ENCODE measurements around the gene MGAT5.

Gene MGAT5

DNA sequence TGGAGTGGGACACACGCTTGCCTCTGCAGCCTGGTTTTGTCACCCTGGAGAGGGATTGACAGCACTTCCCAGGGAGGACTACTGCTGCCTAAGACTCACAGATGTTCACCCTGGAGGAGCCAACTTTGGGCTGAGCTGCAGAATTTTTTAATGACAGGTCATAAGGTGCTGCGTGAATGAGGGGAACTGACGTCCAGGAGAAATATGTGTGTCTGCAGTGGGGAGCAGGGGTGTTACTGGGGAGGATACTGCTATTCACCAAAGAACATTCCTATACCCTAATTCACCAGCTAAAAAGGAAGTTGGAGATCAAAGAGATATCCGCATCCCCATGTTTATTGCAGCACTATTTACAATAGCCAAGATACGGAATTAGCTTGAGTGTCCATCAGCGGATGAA lies 144.4 kb downstream of the MGAT5 start:
- DNase-seq (ENCODE audit: low read depth, low spot score), result no peak

DNA sequence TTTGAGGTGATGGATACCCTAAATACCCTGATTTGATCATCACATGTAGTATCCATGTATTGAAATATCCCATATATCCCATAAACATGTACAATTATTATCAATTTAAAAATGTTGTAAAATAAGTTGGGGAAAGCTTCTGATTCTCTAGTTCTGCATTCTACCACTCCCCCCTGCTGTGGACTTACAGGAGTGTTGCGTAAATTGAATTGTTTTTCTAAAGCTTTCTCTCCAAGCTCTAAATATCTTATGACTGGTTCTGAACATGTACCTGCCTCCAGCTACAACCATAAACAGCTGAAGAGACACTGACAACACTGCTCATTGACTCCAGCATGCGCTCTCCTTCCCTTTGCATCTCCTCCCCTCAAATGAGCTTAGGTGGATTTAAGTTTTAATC lies 145.2 kb downstream of the MGAT5 start:
- no peak for DNase-seq (ENCODE audit: low read depth, low spot score)

DNA sequence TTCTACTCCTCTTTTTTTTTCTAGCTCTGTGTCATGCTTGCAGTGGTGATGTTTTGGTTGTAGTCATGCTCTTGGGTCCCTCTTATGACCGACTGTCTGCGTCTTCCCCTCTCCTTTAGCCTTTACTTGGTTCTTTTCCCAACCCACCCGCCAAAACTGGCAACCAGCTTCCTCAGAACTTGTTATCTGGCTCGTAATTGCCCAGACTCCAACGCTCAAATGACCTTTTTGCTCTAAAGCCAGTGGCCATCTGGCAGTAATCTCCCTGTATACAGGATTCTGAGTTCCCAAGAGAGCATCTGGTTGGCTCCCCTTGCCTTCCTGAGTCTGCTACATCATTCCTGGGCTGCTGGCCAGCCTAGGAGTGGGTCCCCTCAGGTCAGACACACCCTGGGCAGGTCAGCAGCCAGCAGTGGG lies 147.2 kb downstream of the MGAT5 start:
- DNase-seq (ENCODE audit: low read depth, low spot score), result no peak

DNA sequence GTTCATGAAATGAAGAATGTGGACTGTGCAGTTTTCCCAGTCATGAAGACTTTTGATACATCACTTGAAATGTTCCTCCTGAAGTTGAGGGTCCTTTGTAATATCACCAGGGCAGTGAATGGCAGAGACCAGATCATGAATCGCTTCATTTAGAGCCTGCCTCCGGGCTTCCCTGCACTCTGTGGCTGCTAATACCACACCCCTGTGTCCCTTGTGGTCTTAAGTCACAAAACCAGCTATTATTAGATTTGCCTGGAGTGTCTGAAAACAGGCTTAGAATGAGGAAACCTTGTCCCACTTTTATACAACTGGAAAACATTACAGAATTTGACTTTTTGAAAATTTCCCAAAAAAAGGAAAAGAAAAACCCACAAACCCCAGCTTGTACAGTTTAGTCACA lies 147.9 kb downstream of the MGAT5 start:
- DNase-seq (ENCODE audit: low read depth, low spot score), result no peak

DNA sequence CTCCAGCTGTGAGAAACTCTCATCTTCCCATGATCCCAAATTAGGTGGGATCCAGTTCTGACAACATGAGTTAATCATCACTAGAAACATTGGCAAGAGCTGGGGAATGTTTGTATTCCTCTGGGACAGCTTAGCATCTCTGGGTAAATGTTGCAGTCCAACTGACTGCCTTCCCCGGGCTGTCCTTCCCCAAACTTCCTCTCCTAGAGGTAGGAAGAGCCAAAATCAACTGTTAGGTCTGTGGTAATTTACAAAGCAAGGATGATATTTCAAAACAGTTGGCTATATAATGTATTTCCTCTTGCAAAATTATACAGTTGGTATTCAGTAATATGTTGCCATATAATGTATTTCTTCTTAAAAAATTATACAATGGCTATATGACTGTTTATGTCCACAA lies 148.5 kb downstream of the MGAT5 start:
- no peak for DNase-seq (ENCODE audit: low read depth, low spot score)

DNA sequence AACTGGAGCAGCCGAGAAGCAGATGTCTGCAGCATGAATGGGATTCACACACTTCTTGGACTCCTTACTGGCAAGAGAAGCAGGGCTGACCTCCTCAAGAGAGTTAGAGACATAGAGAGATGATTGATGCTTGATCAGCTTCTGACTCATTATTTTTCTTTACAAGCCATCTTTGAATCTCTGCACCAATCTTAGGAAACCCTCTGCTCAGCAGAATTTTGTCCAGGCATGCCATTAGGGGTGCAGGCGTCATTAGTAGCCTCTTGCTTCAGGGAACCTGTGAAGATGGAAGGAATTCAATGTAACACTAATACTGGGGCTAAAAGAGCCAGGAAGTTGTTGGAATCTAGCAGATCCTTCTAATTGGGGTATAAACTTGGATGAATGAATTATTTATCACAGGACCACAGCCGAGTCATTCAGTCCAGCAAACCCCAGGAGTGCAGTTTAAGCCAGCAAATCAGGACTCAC lies 151.8 kb downstream of the MGAT5 start:
- DNase-seq (ENCODE audit: low read depth, low spot score), result no peak

DNA sequence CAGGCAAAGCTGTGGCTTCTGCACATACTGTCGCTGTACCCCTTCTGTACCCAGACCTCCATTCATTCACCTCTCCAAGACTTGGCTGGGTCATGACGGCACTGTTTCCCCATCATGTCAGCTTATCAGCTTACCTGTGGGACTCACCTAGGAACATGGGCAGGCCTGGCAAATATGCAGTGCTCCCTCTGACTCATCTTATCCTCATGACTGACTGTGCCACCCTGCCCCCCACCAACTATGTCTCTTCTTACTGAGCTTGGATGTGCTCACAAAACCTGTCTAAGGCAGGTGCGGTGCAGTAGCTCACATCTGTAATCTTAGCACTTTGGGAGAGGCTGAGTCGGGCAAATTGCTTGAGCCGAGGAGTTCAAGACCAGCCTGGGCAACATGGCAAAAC lies 152.4 kb downstream of the MGAT5 start:
- no peak for DNase-seq (ENCODE audit: low read depth, low spot score)

DNA sequence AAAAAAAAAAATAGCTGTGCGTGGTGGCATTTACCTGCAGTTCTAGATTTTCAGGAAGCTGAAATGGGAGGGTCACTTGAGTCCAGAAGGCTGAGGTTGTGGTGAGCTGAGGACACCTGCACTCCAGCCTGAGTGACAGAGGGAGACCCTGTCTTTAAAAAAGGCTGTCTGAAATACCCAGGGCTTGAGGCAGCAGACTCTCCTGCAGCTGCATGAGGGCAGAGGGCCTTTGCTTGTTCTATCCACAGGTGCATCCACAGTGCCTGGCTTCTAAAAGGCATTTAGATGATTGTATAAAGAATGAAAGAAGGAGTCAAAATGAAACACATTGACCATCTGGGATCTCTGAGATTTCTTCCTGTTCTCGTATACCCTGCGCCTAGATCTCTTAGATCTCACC lies 152.9 kb downstream of the MGAT5 start:
- DNase-seq (ENCODE audit: low read depth, low spot score), result no peak

DNA sequence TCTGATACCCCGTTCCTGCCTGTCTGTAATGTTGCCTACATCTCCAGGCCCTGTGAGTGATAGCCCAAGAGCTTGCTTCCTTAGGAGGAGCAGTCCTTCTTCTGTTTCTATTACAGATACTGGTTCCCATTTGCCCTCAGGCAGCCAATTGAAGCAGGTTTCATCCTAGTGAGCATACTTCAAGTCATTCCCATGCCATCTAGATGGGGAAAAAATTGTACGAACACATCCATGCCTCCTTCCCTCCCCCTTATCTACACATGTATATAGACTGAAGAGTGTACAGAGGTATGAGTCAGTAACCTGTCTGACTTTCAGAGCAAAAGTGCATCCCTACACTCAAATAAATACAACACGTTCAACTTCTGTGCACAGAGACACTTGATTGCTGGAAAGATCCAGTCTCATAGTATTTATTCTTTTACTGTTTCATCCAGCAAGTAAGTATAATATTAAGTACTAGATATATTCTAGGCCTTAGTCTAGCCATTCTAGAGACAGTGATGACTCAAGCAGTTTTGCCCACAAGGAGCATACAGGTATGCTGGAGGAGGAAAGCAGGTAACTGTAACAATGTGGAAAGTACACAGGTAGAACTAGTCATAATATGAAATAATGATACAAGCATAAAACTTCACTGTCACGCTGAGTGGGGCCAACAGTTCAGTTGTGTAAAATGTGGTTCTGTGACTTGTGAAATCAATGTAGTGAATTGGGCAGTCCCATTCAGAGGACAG lies 153.4 kb downstream of the MGAT5 start:
- DNase-seq (ENCODE audit: low read depth, low spot score), result no peak

DNA sequence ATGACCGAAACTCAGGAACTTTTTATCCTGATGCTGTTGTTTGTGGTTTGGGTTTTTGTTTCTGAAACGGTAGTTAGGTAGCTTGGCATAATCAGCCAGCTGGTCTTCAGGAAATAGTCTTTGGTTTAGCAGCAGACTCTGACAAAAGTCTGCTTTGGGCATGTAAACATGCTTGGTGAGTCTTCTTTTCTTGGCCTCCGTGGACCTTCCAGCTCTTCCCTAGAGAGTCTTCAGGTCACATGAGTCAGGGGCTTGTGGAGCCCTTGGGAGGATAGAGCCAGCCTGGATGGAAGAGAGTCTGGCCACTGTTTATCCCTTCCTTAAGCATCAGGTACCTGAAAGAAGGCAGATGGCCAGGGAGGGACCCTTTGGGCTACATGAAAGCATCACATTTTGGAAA lies 154.5 kb downstream of the MGAT5 start:
- no peak for DNase-seq (ENCODE audit: low read depth, low spot score)

DNA sequence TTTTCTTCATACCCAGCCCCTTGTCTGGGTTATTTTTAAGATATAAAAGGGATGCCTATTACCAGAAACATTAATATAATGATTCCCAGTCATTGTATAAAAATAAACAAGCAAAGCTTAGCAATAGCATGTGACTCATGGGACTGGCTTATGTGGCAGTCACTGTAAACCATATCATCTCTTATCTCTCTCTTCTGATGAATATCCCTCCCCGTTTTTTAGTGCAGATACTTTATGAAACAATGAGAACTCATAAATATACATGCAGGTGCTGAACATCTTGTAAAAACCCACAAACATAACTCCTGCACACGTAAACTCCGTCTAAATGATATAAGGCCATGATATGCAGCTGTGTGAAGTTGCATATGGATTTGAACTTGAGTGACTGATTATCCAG lies 154.9 kb downstream of the MGAT5 start:
- DNase-seq (ENCODE audit: low read depth, low spot score), result no peak

DNA sequence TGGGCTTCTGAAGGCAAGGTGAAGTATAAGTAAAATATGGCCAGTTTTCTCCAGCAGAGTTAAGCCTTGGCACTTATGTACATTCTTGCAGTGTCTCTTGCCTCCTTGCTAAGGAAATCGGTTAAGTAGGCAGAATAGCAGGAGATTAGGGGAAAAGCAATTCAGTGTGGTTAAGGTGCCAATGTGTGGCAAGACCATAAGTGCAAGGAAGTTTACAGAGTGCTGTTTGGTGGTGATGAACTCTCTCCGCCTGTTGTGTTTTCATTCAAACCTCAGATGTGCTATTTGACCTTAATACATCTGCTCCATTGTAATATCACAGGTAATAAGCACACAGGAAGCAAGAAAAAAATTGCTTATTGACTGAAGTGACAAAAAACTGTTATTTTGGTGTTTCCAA lies 156.1 kb downstream of the MGAT5 start:
- no peak for DNase-seq (ENCODE audit: low read depth, low spot score)

DNA sequence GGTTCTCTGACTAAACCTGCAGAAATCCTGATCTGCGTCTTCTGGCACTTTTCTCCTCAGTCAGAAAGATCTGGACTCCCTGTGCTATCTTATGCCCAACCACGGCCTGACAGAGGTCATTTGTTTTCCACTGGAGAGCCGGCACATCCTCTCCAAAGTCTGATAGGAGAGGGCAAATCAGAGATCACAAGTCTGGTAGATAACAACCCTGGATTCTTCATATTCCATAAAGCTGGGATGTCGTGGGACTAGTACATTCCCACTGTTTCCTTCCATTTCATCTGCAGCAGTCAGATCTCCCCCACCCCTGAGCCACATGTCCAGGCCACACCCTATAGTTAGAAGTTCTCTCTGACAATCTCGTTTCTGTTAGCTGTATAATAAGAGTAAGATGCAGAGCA lies 157.0 kb downstream of the MGAT5 start:
- DNase-seq (ENCODE audit: low read depth, low spot score), result no peak

DNA sequence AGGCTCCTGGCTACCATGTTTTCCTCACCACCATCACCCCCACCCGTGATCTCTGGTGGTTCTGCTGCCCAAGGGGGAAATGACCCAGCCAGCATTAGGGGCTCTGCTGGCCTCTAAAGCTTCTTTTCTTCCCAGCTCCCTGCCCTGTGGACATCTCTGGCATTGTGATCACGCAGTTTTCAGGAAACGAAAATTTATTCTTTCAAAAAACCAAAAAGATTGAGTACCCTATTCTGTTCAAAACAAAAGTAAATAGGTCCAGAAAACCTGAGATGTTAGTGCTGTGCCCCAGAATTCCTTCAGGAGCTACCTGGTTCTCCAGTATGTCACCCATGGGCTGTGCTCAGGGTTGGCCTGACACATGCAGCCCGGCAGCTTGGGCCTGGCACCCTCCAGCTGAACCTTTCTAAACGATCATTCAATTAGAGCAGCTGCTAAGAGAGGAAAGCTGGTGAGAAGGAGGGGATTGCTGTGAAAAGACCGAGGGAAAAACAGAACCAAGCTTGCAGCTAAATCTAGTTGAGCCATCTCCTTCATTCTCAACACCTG lies 157.5 kb downstream of the MGAT5 start:
- DNase-seq (ENCODE audit: low read depth, low spot score), result no peak

DNA sequence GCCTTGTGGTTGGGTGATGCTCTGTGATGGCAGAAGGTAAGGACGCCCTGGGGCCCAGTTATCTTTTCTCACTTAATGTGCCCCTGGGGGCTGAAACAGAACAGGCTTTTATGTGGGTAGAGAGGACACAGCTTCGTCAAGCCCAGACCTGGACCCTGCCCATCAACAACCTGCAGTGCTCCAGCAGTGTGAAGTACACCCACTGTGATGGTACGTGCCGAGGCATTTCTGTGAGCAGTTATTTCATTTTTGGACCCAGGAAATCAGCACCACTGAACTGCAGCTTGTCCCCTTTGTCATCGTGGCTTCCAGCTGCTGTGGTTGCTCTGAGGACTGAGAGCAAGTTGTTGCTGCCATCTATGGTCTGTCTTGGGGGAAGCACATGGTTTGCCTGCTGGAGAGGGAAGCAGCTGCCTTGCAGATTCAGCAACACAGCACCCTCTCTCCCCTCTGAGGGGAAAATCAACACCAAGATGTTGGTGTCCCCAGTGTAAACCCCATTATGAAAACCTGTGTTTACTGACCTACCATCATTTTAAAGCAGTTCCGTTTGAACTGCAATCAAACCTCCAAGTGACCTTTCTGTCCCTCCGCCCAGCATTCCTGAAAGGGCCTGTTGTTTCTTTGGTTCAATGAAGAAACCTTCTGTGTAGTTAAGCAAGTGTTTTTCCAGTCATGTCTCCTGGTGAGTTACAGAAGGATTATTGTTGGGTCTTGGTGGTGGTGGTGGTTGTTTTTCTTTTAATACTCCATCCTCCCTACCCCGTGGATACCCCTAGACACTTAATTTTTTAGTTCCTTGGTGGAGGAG lies 158.2 kb downstream of the MGAT5 start:
- peak; percentile 24 for DNase-seq (ENCODE audit: low read depth, low spot score)

DNA sequence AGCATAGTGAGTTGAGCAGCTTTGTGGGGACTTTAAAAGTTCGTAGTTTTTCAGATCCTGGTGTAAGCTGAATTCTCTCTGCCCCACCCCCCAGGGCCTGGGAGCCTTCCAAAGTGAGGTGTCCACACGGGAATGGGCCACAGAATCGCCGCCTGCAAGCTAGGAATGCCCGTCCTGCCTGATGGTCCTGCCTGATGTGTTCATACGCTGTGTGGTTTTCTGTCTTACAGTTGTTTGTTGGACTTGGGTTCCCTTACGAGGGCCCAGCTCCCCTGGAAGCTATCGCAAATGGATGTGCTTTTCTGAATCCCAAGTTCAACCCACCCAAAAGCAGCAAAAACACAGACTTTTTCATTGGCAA lies 158.7 kb downstream of the MGAT5 start:
- DNase-seq (ENCODE audit: low read depth, low spot score), result no peak

DNA sequence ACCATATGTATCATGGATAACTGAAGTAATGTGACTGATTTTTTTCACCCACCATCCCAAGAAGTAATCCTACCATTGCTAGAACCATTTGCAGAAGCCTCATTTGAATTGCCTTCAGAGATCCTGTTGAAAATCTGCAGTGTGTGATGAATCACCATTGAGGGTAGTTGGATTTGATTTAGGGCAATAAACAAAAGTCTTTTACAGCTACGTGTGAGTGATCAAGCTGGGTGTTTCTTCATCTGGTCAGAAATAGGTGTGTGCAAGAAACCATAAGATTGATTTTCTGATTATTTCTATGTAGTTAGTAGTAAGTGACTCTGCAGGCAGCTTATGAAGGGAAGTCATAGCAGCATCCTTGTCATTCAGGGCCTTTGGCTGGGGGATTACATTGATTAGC lies 159.6 kb downstream of the MGAT5 start:
- DNase-seq (ENCODE audit: low read depth, low spot score), result no peak

DNA sequence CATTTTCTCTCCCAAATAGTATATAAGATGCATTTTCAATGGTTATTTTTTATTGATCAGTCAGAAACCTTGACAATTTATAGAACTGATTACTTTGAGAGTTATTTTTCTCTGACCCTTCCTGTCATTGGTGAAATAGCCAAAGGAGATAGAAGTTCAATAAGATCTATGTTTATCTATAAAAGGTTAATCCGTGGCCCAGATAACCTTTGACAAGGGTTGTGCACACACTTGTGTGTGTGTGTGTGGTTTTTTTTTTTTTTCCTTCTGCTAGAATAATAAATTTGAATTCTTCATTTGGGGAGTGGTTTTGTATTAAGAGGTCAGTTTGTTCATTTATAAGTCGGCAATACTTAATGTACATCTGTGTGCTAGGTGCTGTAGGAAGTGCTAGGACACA lies 160.0 kb downstream of the MGAT5 start:
- DNase-seq (ENCODE audit: low read depth, low spot score), result no peak

DNA sequence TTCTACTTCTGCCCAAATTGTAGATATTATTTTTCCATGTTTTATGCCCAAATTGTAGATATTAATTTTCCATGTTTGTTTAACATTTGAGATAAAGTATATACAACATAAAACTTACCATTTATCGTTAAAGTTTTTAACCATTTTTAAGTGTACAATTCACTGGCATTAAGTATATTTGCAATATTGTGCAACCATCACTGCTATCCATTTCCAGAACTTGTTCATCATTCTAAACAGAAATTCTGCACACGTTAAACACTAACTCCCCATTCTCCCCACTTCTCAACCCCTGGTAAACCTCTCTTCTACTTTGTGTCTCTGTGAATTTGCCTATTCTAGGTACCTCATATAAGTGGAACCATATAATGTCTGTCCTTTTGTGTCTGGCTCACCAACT lies 162.1 kb downstream of the MGAT5 start:
- DNase-seq (ENCODE audit: low read depth, low spot score), result no peak

DNA sequence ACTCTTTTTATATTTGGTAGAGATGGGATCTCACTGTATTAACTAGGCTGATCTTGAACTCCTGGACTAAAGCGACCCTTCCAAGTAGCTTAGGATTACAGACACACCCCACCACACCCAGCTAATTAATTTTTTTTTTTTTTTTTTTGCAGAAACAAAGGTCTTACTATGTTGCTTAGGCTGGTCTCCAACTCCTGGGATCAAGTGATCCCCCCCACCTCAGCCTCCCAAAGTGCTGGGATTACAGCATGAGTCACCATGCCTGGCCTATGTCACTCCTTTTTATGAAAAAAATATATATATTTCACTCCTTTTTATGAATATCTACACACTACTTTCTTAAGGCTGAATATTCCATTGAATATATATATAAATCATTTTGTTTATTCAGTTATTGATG lies 162.8 kb downstream of the MGAT5 start:
- no peak for DNase-seq (ENCODE audit: low read depth, low spot score)

DNA sequence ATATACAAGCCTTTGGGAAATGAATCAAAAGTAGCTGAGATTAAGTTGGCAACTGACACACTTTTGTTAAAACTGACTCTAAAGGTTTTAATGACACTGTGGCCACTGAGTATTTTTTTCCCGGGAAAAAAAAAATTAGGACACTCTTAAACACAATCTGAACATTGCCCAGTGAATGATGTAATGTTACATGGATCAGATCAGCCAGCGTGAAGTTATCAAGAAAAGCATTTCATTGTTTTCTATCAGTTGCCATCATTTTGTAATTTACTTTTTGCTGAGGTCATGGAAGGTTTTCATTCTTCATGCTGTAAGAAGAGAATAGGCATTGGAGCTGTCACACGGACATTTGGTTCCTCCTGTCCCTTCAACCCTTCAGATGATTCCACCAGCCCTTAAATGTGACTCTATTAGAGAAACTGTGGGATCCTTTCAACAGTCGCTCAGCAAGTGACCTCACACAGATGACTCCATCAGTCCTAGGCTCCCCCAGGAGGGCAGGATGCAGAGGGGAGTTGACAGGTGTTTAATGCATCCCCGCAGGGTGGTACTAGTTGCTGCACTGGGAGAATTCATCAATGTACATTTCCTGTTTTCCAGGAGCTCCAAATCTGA lies 164.2 kb downstream of the MGAT5 start:
- DNase-seq (ENCODE audit: low read depth, low spot score), result no peak

DNA sequence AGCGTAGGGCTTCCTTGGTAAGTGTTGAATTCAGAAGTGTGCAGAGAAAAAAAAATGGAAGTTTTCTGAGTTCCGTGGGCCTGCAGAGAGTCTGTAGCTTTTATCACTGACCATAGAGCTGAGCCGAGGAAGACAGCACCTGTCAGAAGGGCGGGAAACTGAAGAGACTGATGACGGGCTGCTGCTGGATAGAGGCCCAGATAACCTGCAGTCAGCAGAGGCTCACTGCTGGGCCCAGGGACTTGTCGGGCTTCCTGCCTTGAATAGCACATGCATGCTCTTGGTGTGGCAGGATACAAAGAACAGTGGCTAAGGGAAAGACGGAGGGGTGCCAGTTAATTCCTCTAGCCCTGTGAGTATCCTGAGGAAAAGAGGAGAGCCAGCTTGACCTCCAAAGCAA lies 166.4 kb downstream of the MGAT5 start:
- DNase-seq (ENCODE audit: low read depth, low spot score), result no peak

DNA sequence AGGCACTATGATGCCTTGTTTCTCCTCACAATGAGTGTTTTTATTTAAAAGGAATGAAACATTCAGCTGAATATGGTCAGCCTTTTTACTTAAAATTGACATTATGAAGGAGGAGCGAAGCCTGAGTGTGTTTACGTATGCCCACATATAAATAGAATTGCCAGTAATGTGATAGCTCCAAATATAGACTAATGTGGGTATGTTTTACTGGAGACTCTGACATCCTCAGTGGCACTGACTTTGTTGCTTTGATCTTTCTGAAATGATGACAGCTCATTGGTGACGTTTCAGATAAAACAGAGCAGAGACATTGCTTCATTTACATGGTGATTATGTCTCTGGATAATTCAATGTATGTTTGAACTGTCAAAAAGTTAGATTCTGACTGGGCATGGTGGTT lies 167.0 kb downstream of the MGAT5 start:
- DNase-seq (ENCODE audit: low read depth, low spot score), result no peak

Data from activated CD4-positive, CD25-positive, alpha-beta regulatory T cell treated with anti-CD3 and anti-CD28 coated beads, Interleukin-2, amount 50 U/mL, for 16 hours (primary cell).